Raji (cell line): ENCODE data around the gene TRMT1.

ENCODE experiments used
- POLR2A ChIP-seq: IDR thresholded peaks from 2 replicates; pipeline ENCODE4 v1.6.1; 2011; ENCODE audit warnings: low read depth, low read length, control low read depth; ENCODE audit not compliant: insufficient read depth

TRMT1 gene

DNA sequence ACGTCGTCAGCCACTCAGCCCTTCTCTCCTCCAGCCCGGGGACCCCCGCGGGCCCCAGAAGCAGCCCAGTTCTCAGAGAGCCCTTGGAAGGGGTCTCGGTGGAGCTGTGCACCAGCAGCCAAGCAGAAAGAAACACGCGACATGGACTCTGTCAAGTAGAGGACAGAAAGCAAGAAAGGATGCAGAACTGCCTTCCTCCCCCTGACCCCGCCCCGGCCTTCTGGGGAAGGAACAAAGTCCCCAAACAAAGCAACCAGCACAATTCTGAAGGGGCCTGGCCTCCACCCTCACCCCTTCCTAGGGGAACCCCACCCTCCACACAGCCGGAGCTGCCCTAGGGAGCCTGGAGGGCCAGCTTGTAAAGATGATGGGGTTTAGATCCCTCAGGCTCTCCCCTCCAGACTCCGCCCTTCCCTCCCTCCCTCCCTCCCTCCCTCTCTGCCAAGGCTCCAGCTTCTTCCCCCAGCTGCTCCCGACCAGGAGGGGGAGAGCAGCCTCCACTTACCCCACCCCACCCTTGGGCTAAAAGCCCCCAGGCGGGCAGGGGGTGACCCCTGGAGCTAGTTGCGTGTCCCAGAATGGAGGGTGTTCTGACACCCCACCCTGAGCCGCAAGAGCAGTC lies 21.7 kb downstream of the TRMT1 start:
- no peak for TF ChIP-seq POLR2A

DNA sequence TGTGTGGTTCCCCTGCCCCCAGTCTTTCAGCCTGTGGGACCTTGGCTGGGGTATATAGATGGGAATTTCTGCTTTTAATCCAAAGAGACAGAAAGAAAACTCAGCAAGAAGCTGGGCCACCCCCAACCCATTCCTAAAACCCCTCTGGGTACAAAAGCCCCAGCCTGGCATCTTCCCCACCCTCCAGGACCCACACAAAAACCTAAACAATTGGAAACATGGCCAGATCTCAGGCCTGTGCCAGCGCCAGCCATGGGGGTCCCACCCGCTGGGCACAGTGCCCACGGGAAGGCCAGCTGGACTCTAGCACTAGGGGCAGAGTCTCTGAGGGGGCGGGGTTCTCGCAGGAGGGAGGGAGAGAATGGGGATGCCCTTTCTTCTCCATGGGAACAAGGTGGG lies 22.4 kb downstream of the TRMT1 start:
- TF ChIP-seq POLR2A, result no peak

DNA sequence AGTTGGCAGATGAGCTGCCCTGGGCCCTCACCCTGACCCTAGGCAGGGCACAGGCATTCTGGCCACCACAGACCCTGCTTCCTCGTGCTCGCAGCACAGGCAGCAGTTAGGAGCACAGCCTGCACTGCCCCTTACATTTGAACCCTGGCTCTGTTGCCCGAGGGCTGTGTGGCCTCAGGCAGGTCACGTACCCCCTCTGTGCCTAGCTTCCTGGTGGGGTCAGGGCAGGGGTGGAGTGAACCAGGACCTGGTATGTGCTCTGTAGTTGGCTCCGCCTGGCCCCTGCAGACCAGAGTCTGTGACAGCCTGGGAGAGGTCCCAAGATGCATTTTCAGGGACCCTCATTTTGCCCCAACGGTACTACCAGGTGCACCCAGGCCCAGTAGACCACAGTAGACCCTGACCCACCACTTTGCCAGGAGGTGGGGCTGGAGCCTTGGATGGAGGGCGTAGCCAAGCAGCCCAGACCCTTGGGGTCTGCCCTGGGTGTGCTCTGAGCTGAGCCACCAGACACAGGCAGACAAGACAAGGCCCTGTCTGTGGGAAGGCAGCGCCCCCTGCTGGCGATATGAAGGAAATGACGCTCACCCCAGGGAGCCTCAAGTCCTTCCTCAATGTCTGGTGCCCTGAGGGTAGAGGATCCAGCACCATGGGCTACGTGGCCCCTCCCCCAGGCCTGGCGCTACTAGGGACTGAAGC lies 23.0 kb downstream of the TRMT1 start:
- TF ChIP-seq POLR2A, result no peak

DNA sequence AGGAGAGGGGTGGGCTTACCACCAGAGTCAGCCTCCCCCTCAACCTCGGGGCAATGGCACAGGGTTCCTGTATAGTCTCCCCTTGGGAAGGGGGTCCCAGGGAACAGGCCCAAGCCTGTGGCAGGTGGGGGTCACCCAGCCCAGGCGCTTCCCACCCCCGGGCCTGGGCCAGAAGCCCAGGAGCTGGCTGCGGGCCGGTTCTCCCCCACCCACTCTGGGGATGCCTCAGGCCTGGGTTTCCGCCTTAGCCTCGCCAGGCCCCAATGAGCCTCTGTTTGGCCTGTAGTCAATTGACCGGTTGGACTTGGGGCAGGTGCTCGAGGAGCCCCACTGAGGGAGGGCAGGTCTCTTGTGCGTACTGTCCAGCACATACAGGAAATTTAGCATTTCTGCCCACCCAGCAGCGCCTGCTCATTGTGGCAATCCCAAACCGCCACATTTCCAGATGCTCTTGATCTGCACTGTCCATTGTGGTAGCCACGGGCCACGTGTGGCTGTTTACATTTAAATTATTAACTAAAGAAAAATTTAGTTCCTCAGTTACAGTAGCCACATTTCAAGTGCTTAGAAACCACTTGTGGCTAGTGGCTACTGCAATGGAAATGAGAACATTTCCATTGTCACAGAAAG lies 23.8 kb downstream of the TRMT1 start:
- TF ChIP-seq POLR2A, result no peak

DNA sequence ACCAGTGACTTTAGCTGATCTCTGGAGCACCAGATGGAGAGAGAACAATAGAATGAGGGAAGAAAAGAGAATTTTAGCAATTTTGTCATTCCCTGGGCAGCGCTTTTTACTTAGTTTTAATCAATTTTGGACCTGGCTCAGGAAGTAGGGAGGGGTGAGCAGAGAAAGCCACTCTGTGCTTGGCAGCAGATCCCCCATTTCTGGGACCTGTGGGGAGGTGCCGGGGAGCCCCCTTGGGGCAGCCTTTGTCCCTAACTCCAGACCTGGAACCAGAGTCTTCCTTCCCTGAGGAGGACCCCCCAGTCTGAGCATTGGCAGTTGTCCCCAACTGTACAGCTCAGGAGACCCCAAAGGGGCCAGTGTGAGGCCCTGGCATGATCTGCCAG lies 24.4 kb downstream of the TRMT1 start:
- no peak for TF ChIP-seq POLR2A

DNA sequence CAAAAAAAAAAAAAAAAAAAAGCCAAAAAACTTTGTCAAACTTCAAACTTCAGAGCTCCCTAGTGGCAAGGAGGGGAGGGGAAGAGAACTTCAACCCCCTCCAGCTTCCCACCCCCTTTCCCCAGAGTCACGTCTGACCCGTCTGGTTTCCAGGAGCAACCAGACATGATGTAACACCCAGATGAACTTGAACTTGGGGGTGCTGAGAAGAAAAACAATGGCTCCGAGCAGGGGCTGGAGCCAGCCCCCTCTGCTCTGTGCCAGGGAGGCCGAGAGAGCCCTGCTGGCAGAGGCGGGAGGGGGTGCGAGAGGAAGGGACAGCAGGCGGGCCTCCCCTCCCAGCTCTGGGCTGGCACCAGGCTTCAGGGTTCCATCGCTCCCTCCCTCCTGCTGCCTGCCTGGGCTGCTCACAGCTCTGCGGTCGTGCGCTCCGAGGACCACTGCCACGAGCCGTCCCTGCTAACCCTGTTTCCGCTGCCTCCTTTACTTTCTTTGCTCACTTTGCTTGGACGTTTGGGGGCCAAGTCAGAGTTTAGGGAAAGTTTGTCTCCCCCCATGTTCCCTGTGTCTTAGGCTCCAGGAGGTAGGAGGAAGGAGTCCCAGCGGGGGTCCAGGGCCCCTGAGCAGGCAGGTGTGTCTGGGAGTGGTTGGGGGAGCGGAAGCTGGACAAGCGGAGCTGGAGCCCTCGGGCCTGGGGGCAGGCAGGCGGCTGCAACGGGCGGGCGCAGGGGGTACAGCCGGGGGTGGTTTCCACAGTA lies 25.0 kb downstream of the TRMT1 start:
- no peak for TF ChIP-seq POLR2A

DNA sequence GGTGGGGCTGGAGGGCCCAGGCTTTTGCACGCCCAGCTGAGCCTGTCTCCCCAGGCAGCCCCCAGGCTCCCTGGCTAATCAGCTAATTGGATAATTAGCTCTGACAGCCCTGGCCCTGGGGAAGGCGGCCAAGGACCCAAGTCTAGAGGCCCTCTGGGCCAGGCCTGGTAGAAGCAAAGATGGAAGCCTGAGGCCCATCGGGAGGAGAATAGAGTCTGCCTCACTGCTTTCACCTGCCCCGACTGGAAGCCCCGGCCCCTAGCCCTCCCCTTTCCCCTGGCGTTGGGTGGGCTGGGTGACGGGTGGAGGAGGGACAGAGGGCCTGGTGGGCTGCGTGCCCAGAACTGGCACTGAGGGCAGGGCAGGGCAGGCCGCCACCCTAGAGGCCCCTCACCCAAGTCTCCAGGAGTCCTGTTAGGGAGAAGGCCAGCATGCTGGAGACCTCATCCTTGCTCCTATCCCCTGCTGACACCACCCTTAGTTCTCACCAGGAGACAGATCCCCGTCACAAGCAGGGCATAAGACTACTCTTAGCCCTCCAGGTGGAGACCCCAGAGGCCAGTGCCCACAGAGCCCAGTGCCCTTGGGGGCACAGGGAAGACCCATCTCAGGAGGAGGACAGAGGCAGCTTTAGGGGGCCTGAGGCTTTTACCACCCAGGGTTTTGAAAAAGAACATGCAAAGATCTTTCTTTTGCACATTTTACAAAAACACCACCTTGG lies 25.9 kb downstream of the TRMT1 start:
- no peak for TF ChIP-seq POLR2A

DNA sequence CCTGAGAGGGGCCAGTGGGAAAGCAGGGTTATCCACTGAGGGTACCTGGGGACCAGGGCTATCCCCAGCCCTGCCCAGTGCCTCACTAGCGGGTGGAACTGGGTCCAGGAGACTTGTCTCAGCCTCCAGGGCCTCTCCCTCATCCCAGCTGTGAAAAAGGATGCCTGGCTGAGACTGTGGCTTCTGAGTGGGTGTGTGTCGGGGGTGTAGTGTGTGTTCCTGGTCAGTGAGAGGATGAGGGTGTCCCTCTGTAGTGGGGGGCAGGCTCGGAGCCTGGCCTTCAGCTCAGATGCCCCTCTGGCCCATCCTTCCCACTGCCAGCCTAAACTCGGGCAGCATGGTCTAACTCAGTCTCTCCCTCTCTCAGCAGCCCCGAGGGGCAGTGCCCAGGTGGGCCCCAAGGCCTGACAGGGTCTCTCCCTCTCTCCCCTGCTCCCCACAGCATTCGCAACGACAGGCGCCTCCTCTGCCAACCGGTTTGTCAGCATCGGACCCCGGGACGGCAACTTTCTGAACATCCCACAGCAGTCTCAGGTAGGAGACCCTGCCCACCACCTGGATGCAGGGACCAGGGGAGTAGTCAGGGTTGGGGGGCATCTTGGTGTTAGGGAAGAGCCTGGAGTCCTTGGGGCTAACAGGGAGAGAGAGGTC lies 26.6 kb downstream of the TRMT1 start:
- TF ChIP-seq POLR2A, result no peak

DNA sequence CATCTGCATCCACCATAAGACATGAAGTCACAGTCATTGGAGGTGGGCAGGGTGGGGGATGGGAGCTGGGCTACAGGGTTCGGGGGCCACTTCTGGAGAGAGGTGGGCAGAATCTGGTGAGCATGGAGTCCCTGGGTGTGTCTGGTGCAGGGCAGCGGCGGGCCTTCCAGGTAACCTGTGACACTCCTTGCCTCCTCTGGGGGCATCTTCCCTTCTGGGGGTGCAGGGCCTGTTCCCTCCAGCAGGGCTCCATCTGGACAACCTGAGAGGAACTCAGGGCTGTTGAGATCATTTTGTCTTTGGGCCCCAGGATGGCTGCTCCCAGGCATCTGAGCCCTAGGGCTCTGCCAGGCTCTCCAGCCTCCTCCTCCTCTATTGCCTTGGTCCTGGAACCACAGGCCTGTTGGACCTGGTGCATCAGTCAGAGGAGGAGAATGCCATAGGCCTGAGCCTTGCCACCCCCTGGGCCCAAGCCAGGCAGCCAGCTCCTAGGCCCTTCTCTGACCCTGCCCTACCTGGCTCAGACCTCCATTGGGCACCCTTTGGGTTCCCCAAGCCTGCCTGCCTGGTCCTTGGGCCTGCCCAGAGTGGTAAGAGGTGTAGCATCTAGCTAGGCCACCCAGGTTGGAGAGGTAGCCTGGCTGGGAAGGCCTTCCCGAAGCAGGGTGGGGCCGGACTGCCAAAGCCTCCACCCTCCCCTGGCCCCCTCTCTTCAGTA lies 27.2 kb downstream of the TRMT1 start:
- TF ChIP-seq POLR2A, result no peak

DNA sequence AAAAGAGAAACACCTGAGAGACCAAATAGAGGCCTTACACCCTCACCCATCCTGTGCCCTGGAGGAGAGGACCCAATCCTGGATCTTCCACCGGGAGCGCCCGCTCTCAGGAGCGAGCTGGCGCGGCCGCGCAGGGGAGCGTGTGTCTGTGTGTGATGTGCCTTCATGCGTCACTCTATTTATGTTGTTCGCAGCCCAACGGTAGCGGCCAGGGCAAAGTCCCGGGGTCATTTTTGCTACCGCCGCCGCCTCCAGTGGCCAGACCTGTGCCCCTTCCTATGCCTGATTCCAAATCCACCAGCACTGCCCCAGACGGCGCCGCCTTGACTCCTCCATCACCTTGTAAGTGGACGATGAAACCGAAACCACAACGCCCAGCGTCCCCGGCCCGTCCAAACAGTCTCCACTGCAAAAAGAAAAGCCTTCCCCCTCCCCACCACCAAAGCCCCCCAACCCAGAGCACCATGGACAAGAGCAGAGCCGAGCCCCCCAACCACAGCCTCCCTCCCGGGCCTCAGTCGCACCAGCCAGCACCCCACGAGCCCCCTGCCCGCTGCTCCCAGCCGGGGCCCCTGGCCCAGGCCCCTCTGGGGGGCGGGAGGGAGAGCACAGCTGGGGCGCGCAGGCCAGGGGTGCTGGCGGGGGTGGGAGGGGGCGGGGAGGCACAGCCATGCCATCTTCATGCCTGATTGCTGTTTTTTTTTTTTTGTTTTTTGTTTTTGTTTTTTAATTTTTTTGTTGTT lies 28.6 kb downstream of the TRMT1 start:
- no peak for TF ChIP-seq POLR2A

DNA sequence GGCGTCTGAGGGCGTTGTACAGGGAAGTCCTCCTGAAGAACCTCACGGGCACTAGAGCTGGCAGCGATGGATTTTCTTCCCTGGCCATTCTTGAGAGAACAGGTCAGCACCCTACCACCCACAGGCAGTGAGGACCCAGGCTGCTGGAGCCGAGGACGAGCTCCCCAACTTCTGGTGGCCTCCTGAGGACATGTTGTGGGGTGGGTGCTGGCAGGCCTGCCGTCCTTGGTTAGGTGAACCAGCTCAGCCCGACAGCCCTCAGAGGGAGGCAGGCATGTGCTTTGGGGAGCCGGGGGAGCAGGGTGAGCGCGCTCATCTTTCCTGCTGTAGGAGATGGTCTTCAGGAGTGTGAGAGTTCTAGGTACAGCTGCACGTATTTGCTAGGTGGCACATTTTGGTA lies 29.2 kb downstream of the TRMT1 start:
- no peak for TF ChIP-seq POLR2A

DNA sequence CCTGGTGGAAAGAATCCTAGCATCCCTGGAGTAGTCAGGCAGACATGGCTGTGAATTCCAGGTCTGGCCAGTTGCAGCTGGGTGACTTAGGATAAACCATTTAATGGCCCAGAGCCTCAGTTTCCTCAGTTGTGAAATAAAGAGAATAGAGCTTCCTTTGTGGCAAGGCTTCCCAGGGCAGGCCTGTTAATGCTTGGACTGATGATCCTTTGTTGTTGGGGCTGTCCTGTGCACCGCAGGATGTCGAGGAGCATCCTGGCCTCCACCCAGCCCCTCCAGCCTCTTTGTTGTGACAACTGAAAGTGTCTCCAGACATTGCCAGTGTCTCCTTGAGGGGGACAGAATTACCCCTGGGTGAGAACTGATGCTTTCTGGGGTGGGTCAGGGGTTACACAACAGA lies 30.2 kb downstream of the TRMT1 start:
- TF ChIP-seq POLR2A, result no peak

DNA sequence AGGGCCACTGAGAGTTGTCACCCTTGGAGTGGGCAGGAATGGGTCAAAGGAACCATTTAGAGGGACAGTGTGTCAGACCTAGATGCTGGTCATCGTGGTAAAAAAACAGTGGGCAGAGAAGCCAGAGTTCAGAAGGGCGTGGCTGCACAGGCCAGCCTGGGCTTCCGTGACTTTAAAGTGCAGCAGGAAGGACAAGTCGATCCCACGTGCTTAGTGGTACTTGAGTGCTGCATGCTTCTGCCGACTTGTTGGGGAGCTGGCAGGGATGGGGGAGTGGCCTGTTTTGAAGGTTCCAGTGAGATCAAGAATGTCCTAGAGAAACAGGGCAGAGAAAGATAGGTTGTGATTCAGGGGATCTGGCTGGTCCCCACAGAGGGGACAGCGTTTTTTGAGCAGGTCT lies 30.9 kb downstream of the TRMT1 start:
- TF ChIP-seq POLR2A, result no peak
